Right lobe of liver (tissue), 6 donors: ENCODE results near the gene TCAP. TPM values are rescaled to one million over a fixed set of nuclear protein-coding genes. Genes with fewer than 3 reads are reported as not detected.

Source experiments
- ATAC-seq, 4 donors: fragments of 200-7000 bp; cut with Tn5 transposase; one replicate each; pipeline ENCODE4 v1.9.1; 2020; ENCODE audit warnings: mild to moderate bottlenecking in 4 of 4, moderate library complexity in 4 of 4
- DNase-seq, 3 donors: peaks; one replicate each; pipeline ENCODE4 v3.0.0-alpha.2; 2020
- H3K27ac ChIP-seq, 3 donors: fragments of 200-600 bp; one replicate each; pipeline ENCODE4 v1.8.0; 2022
- H3K27me3 ChIP-seq, 2 donors: fragments of 200-600 bp; one replicate each; pipeline ENCODE4 v1.8.0; 2022
- H3K36me3 ChIP-seq, 4 donors: fragments of 200-600 bp; sonication (generic) in 1 of 4; one replicate each; pipeline versions ENCODE4 v1.5.1 to v1.8.0; 2017 to 2022; ENCODE audit warnings: control low read depth in 1 of 4
- H3K4me1 ChIP-seq, 4 donors: fragments of 200-600 bp; sonication (generic) in 1 of 4; one replicate each; pipeline versions ENCODE4 v1.5.1 to v1.8.0; 2017 to 2022; ENCODE audit warnings: control low read depth in 1 of 4
- H3K4me3 ChIP-seq, 3 donors: fragments of 200-600 bp; one replicate each; pipeline ENCODE4 v1.8.0; 2022
- H3K9me3 ChIP-seq, 4 donors: fragments of 200-600 bp; sonication (generic) in 1 of 4; one replicate each; pipeline versions ENCODE4 v1.5.1 to v1.8.0; 2017 to 2022; ENCODE audit warnings: control low read depth in 1 of 4
- CTCF ChIP-seq, 4 donors: fragments of 200-600 bp in 3 of 4; fragments of 450-650 bp in 1 of 4; IDR thresholded peaks; one replicate each; pipeline versions ENCODE4 v1.5.1 to v1.8.0; 2016 to 2022; ENCODE audit warnings: antibody characterized with exemption in 4 of 4, mild to moderate bottlenecking in 2 of 4
- POLR2A ChIP-seq: fragments of 450-650 bp; IDR thresholded peaks from one replicate; pipeline ENCODE4 v1.6.1; 2017; ENCODE audit warnings: antibody characterized with exemption, mild to moderate bottlenecking
- WGBS: methylation state at CpG from one replicate; pipeline ENCODE4 v1.1.6; 2018; ENCODE audit warnings: low coverage, low lambda C conversion rate; ENCODE audit not compliant: insufficient coverage; ENCODE audit errors: missing lambda C conversion rate; 5-methylcytosine and 5-hydroxymethylcytosine counted together
- intact Hi-C, 2 donors: fragments of 100-400 bp; cut with DNase I; formaldehyde crosslinking; loops; one replicate each; pipeline versions ENCODE4 v1.11.2 to v1.14.1; 2022
- total RNA-seq, 6 experiments: library from RNA; depleted of rRNA in 2 of 6; stranded (reverse); fragments of >200 nt in 2 of 6; fragmentation: NEBNext Ultra II Directional in 3 of 6; extraction: Animal tissue kit (Norgen Biotek cat#: 25700) in 3 of 6; gene quantifications; one replicate each; pipeline versions ENCODE4 v1.1.0 to v1.2.4, GENCODE V29; 2016 to 2023
- donor health status: DM: no; HTN: yes; CAD: no.
- donor health status: DM: no; HTN: no; CAD: no.
- donor health status: DM: no; HTN: no; CAD: no.
- donor health status: DM: no; HTN: yes; CAD: no.
- donor health status: DM: no; HTN: yes; CAD: no.

TCAP gene
- total RNA-seq, 6 experiments from 2014 or later = 0.49 to 4.3 (median 1.1) TPM

GRCh38 chr17:39699818-39700147 is 34.6 kb downstream of the TCAP start, which contains the start of gene ERBB2:
ERBB2 (plus strand) TSS chr17:39700064; CDS start chr17:39700239, 175 bp downstream.
- no peak for TF ChIP-seq CTCF (IDR thresholded peaks at IDR 0.05)
- peak; percentile 42 for TF ChIP-seq POLR2A
- Histone ChIP-seq H3K27me3 (no peaks in the 10 kb centered on the region), H3K36me3 (no peaks in the 10 kb centered on the region), H3K4me3 (peak within 1 kb of the TSS; percentile 54 to 78 (median 62)), H3K27ac (peak within 1 kb of the TSS; percentile 34 to 95 (median 35)), H3K4me1 (peaks cover 0 to 55% (median 27%) of the 10 kb centered on the region in 4 donors), H3K9me3 (no peaks in the 10 kb centered on the region)
- 1% methylated on average over 12 of the region's 20 CpGs for WGBS
- intact Hi-C loops = no loop called here
- ATAC-seq (peak in 3 of 4 donors; percentile 13 to 45 (median 31)), DNase-seq (peak in 1 of 3 donors; percentile 59)

- Histone ChIP-seq H3K27me3 (no peaks in the 10 kb centered on the region), H3K36me3 (no peaks in the 10 kb centered on the region), H3K4me3 (peak overlapping the region; percentile 54 to 78 (median 62)), H3K9me3 (no peaks in the 10 kb centered on the region), H3K27ac (peak overlapping the region; percentile 34 to 95 (median 35)), H3K4me1 (peaks cover 0 to 55% (median 27%) of the 10 kb centered on the region in 4 donors)
- peak in 1 of 4 donors; percentile 5 for ATAC-seq
- 0% methylated on average over 6 of the region's 57 CpGs for WGBS
- no peak for TF ChIP-seq CTCF (IDR thresholded peaks at IDR 0.05)
- no peak for TF ChIP-seq POLR2A
- intact Hi-C loops = no loop called here
- no peak for DNase-seq
Measured at GRCh38 chr17:39700148-39700987, 35.2 kb downstream of the TCAP start.

- TF ChIP-seq POLR2A (no peak), CTCF (IDR thresholded peaks at IDR 0.05) (no peak)
- Histone ChIP-seq H3K27me3 (no peaks in the 10 kb centered on the region), H3K36me3 (no peaks in the 10 kb centered on the region), H3K4me3 (peak overlapping the region in 1 of 3 donors; percentile 78), H3K9me3 (no peaks in the 10 kb centered on the region), H3K27ac (peak overlapping the region in 1 of 3 donors; percentile 95), H3K4me1 (peaks cover 0 to 57% (median 28%) of the 10 kb centered on the region in 4 donors)
- 31% methylated on average over 6 of the region's 10 CpGs for WGBS
- ATAC-seq (no peak), DNase-seq (no peak)
- intact Hi-C loops = no loop called here
Measured at GRCh38 chr17:39701012-39701783, 36.0 kb downstream of the TCAP start.

GRCh38 chr17:39701784-39702422 is 36.8 kb downstream of the TCAP start:
- intact Hi-C loops = no loop called here
- peaks cover 0 to 61% (median 30%) of the 10 kb centered on the region in 4 donors for H3K4me1 ChIP-seq
- H3K27ac ChIP-seq = peak overlapping the region in 2 of 3 donors; percentile 81 to 95

More at GRCh38 chr17:39701784-39702422, 36.8 kb downstream of the TCAP start:
- no peak for TF ChIP-seq POLR2A
- no peaks in the 10 kb centered on the region for H3K27me3 ChIP-seq
- no peaks in the 10 kb centered on the region for H3K36me3 ChIP-seq
- no peak overlapping the region for H3K4me3 ChIP-seq
- no peak for DNase-seq
- H3K9me3 ChIP-seq = no peaks in the 10 kb centered on the region
- WGBS = 38% methylated on average over 3 of the region's 4 CpGs
- ATAC-seq = no peak
